ENCODE measurements around the gene ACSM2B.
"Not testable (repeated sequence)": the region's sequence is repeated elsewhere in the genome, so short reads cannot be mapped to it uniquely, and the experiment has no call there.

ACSM2B gene, protein sequence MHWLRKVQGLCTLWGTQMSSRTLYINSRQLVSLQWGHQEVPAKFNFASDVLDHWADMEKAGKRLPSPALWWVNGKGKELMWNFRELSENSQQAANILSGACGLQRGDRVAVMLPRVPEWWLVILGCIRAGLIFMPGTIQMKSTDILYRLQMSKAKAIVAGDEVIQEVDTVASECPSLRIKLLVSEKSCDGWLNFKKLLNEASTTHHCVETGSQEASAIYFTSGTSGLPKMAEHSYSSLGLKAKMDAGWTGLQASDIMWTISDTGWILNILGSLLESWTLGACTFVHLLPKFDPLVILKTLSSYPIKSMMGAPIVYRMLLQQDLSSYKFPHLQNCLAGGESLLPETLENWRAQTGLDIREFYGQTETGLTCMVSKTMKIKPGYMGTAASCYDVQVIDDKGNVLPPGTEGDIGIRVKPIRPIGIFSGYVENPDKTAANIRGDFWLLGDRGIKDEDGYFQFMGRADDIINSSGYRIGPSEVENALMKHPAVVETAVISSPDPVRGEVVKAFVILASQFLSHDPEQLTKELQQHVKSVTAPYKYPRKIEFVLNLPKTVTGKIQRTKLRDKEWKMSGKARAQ

DNA sequence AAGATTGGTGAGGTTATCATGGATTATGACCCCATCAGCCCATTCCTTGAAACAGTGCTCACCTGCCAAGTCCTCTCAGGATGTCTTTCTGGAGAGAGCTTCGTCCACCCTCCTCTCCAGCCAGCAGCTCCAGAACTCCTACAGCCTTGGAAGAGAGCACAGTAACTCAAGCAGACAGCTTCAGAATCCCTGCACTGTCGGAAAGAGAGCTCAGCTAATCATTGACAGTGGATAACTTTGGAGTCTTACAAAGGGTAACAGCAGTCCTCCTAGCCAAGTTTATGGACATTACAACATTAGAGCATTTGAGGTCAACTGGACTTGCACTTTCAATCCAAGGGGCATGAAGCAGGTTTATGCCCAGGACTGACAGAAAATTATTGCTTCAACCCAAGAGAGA lies at the start of gene ACSM2B:
TSS of gene ACSM2B (minus strand) at position 223 of the 400 bp plus-strand sequence. CDS start 11,522 bp downstream, outside the sequence.
- not testable (repeated sequence) for DNase-seq (ENCODE audit: low spot score)

DNA sequence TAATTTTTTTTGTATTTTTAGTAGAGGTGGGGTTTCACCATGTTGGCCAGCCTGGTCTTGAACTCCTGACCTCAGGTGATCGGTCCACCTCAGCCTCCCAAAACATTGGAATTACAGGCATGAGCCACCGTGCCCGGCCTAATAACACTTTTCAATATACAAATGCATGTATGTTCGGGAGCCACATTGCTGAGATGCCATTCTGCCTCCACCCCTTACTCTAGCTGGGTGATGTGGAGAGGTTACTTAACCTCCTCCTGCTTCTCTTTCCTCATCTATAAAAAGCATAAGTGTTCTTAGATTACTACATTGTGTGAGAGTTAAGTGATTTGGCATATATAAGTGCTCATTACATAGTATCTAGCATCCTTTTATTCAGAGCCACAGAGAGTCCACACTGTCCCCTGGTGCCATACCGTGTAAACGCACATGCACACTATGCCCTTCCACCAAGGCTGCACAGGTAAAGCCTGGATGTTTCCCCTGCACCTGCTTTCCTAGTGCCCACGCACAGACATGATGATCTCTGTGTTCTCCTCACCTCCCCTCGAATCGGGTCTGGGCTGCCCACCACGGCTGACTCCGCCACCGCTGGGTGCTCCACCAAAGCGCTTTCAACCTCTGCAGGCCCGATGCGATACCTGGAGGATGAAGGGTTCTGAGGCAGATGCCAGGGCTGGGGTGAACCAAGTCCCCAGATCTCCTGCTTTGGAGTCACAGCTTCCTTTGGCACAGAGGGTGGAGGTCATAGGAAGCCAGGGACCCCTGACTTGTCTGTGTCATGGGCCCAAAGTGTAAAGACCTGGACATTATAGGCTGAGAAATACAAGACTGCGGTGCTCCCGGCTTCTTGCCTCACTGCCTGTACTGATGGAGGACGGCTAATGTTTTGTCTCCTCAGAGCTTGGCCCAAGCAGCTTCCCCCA lies 49.0 kb upstream of the ACSM2B start:
- DNase-seq (ENCODE audit: low spot score), result no peak

DNA sequence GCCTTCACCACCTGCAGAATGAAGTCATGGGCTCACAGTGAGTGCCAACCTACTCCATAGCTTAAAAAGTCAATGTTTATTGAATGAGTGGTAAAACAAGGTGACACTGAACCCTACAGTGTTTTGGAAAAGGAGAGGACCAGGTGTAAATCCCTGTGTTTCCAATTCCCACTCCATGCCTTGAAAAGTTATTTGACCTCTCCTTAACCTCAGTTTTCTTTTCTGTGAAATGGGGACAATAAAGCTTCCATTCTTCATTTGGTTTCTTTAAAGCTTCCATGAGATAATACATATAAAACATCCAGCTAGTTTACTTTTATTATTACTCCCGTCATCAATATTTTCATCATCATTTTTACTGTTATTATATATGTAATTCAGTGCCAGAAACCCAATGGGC lies 48.0 kb upstream of the ACSM2B start:
- DNase-seq (ENCODE audit: low spot score), result no peak

DNA sequence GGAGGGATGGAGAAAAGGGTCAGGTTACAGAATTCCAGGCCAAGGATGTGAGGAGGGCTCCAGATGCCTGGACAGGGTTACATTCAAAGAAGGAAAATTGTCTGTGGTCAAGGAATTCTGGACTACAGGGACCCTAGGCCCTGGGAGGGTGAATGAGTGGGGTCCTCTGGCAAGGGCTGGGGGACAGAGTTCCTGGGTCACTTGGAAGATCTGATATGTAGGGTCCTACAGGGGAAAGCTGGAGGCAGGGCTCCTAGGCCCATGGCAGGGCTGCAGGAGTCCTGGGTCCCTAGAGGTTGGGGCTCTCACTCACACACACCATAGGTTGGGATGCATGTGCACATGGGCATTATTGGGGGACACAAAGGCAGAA lies 46.3 kb upstream of the ACSM2B start:
- DNase-seq (ENCODE audit: low spot score), result no peak

DNA sequence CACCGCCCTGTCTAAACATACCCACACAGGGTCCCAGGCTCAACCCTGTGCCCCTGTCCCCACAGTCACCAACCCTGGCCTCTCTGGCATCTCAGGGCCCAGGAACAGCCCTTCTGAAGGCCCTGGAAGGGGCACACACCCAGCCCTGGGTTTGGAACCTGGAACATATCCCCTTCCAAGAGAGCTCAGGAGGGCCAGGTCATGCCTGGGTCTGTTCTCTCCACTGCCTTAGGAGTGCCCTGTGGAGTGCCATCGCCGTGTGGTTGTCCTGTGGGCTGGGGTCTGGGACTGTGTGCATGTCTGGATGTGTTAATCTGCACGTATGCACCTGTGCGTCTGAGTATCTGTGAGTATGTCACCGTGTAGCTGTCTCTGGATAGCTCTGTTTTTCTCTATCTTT lies 45.2 kb upstream of the ACSM2B start:
- DNase-seq (ENCODE audit: low spot score), result no peak

DNA sequence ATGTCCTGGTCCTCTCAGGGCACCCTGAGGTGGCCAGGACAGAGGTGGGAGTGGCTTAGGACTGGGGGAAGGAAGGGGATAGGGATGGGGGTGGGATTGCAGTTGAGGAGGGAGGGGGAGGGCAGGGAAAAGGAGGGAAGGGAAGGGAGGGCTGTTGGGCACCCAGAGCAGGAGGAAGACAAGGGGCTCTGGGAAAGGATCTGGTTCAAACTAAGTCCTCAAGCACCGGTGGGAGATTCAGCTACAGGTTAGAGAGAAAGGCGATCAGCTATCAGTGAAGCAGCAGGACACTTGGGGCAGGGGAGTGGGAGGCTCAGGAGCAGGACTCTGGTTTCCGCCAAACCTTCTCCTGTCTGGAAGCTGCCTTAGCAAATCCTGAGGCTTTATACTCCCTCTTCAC lies 44.6 kb upstream of the ACSM2B start:
- DNase-seq (ENCODE audit: low spot score), result no peak

DNA sequence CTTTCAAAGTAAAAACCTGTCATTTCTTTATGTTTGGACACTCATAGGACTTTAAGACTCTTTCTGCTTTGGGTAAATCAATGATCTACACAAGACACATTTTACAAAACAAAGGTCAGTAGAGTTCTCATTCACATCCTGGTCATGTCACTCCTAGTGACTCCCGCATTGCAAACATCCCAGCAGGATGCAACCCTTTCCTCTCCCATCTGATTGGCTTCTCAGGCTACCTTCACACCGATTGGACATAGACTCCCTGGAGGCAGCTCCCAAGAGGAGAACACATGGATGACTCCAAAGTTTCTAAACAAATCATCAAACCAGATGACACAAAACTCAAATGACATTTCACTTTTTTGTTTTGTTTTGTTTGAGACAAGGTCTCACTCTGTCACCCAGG lies 43.8 kb upstream of the ACSM2B start:
- no peak for DNase-seq (ENCODE audit: low spot score)

DNA sequence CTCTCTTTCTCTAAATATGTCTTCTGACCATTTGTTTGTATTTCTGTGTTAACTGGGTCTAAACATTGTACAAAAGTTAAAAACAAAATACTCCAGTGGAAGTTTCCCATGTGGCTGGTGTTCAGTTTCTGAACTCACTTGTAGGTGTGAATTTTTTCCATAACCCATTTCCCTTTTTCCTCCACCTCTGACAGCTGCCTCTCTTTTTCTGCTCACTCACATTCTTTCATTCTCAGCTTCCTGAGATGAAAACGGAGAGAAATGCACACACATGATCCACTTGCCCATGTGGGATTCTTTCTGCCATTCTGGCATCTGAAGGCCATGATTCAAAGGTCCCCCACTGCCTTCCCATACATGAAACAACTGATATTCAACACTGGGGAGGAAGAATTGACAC lies 41.1 kb upstream of the ACSM2B start:
- DNase-seq (ENCODE audit: low spot score), result no peak

DNA sequence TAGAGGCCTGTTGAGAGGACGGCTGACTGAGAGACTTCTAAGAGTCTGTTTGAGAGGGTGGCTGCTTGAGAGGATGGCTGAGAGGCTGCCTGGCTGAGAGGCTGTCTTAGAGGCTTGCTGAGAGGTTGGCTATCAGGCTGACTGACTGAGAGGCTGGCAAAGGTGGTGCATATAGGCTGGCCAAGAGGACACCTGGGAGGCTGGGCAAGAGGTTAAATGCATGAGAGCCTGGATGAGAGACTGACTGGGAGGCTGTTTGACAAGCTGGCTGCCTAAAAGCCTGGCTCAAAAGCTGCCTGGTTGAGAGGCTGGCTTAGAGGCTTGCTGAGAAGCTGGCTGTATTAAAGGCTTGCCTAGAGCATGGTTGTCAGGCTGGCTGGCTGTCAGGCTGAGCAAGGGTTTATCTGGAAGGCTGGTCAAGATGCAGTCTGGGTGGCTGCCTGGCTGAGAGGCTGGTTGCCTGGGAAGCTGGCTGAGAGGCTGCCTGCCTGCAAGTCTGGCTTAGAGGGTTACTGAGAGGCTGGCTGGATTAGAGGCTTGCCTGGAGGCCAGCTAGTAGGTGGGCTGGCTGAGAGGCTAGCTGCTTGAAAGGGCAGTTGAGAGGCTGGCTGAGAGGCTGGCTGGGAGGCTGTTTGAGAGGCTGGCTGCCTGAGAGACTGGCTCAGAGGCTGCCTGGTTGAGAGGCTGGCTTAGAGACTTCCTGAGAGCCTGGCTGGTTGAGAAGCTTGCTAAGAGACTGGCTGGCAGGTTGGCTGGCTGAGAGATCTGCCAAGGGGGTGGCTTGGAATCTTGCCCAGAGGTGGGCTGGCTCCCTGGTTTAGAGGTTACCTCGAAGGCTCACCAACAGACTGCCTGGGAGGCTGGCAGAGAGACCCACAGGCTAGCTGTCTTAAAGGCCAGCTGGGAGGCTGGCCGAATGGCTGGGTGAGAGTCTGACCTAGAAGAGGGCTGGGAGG lies 38.3 kb upstream of the ACSM2B start:
- no peak for DNase-seq (ENCODE audit: low spot score)

DNA sequence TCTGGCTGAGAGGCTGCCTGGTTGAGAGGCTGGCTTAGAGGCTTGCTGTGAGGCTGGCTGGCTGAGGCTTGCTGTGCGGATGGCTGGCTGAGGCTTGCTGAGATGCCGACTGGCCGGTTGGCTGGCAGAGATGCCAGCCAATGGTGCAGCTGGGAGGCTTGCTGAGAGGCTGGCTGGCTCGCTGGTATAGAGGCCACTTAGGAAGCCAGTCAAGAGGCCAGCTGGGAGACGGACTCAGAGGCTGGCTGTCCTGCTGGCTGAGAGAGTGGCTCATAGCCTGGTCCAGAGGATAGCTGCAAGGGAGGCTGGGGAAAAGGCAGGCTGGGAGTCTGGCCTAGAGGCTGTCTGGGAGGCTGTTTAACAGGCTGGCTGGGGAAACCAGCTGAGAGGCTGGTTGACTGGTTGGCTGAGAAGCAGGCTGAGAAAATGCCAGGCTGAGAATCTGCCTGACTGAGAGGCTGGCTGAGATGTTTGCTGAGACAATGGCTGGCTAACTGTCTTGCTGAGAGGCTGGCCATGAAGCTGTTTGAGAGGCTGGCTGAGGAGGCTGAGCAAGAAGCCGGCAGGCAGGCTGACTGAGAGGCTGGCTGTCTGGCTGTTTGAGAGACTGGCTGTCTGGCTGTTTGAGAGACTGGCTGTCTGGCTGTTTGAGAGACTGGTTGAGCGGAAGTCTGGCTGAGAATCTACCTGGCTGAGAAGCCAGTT lies 37.5 kb upstream of the ACSM2B start:
- no peak for DNase-seq (ENCODE audit: low spot score)

DNA sequence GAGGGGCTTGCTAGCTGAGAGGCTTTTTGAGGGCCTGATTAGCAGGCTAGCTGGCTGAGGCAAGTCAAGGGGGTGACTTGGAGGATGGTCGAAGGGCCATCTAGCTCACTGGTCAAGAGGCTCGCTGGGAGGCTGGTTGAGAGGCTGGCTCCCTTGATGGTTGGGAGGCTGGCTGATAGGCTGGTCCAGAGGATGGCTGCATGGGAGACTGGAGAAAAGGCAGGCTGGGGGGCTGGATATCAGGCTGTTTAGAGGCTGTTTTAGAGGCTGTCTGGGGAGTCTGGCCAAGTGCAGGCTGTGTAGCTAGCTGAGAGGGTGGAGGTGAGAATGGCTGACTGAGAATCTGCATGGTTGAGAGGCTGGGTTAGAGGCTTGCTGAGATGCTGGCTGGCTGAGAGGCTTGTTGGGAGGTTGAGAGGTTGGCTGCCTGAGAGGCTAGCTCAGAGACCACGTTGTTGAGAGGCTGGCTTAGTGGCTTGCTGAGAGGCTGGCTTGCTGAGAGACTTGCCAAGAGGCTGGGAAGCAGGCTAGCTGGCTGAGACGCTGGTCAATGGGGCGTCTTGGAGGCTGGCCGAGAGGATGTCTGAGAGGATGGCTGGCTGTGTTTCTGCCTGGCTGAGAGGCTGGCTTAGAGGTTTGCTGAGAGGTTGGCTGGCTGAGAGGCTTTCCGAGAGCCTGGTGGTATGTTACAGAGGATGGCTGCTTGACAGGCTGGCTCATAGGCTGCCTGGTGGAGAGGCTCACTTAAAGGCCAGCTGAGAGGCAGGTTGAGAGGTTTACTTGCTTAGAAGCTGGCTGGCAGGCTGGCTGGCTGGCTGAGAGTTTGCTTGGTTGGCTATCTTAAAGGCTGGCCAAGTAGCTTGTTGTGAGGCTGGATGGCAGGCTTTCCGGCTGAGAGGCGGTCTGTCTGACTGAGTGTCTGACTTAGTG lies 36.6 kb upstream of the ACSM2B start:
- DNase-seq (ENCODE audit: low spot score), result no peak

DNA sequence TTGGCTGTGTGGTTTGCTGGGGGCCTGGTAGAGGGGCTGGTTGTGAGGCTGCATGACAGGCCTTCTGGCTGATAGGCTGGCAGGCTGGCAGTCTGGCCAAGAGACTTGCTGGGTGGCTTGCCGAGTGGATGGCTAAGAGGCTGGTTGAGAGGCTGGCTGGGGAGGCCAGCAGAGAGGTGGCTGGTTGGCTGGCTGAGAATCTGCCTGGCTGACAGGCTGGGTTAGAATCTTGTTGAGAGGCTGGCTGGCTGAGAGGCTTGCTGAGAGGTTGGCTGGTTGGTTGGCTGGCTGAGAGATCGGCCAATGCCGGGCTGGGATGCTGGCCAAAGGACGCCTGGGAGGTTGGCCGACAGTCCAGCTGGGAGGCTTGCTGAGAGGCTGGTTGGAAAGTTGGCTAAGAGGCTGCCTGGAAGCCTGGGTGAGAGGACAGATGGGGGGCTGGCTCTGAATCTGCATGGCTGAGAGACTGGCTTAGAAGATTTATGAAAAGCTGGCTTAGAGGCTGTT lies 35.9 kb upstream of the ACSM2B start:
- no peak for DNase-seq (ENCODE audit: low spot score)

DNA sequence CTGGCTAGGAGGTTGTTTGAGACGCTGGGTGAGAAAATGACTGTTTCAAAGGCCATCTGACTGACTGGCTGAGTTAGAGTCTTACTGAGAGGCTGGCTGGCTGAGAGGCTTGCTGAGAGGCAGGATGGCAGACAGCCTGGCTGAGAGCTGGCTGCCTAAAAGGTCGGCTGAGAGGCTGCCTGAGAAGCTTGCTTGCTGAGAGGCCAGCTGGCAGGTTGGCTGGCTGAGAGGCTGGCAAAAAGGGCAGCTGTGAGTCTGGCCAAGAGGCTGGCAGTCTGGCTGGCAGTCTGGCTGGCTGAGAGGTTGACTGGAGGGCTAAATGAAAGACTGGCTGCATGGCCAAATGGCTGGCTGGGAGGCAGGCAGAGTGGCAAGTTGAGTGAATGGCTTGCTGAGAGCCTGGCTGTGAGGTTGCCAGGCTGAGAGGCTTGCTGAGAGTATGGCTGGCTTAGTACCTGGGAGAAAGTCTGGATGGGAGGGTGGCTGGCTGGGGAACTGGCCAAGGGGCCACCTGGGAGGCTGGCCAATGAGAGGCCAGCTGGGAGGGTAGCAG lies 35.3 kb upstream of the ACSM2B start:
- DNase-seq (ENCODE audit: low spot score), result no peak

DNA sequence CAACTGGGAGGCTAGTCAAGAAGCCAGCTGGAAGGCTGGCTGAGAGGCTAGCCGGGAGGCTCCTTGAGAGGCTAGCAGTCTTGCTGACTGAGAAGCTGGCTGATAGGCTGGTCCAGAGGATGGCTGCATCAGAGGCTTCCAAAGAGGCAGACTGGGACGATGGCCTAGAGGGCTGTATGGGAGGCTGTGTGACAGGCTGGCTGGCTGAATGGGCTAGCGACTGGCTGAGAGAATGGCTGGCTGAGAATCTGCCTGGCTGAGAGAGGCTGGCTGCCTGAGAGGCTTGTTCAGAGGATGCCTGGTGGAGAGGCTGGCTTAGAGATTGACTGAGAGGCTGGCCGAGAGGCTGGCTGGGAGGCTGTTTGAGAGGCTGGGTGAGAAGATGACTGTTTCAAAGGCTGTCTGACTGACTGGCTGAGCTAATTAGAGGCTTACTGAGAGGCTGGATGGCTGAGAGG lies 34.8 kb upstream of the ACSM2B start:
- no peak for DNase-seq (ENCODE audit: low spot score)

DNA sequence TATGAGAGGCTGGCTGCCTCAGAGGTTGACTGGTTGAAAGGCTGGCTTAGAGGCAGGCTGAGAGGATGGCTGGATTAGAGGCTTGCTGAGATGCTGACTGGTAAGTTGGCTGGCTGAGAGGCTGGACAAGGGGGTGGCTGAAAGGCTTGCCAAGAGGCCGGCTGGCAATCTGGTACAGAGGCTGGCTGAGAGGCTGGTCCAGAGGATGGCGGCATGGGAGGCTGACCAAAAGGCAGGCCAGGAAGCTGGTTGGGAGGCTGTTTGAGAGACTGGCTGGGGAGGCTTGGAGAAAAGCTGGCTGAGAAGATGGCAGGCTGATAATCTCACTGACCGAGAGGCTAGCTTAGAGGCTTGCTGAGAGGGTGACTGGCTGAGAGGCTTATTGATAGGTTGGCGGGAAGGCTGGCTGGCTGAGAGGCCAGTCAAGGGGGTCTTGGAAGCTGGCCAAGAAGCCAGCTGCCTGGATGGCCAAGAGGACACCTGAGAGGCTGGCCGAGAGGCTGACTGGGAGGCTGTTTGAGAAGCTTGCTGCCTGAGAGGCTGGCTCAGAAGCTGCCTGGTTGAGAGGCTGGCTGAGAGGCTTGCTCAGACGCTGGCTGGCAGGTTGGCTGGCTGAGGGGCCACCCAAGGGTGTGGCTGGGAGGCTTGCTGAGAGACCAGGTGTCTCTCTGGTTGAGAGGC lies 34.2 kb upstream of the ACSM2B start:
- no peak for DNase-seq (ENCODE audit: low spot score)

DNA sequence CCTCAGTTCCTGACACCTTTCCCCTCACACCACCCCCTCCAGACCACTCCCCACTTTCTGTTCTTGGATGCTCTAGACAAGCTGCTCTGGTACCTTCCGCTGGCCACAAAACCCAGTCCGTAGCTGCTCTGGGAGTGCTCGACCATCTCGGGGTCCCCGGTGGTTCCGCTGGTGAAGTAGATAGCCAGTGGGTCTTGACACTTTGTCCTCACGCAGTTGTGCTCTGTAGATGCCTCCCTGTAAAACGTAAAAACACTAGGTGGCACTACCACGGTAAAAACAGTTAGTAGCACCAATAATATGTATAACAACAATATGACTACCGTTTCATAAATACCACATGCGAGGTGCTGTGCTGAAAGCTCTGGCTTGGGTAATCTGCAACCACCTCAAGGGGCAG lies 26.0 kb upstream of the ACSM2B start:
- DNase-seq (ENCODE audit: low spot score), result not testable (repeated sequence)

DNA sequence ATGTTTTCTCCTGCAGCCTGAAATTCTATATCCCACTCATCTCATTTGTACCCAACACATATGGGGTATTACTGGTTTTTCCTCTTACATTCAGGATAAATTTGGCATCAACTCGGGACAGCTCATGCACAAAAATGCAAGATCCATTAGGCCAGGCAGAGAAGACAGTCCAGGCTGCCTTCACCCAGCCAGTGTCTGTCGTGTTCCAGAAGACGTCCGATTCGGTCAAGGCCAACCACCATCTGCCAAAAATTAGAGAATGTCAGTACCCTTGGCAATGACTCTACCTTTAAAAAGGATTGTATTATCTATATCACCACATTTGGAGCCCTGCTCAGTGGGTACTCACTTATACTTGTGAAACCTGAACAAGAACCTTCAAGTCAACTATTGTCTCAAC lies 23.3 kb upstream of the ACSM2B start:
- not testable (repeated sequence) for DNase-seq (ENCODE audit: low spot score)

DNA sequence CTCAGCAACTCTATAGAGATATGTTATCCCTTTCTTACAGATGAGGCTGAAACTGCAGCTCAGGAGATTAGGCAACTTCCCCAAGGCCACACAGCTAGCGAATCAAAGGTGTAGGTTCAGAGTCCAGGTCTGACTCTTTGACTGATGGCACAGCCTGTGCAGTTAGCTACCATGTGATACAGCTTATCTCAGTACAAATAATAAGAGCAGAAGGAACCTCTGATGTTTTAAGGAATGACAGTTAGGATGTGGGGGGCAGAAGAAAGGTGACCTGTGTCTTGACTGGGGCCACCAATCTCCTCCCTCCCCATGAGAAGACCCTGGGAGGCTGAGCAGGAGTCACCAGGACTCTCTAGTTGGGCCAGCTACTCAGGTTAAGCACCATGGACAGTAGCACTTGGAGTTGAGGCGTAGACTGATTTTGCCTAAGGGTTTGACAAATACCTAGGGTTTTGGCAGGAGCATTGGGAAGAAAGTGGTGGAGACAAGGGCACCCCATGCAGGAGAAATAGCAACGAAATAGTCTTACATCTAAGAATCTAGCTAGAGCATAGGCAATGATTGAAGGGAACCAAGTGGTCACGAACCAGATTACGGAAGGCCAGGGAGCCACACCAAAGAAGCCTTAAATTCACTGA lies 22.8 kb upstream of the ACSM2B start:
- no peak for DNase-seq (ENCODE audit: low spot score)

All from AG20443 (cell line).